ENCODE results near the gene DMKN. TPM values are rescaled to one million over a fixed set of nuclear protein-coding genes. Genes with fewer than 3 reads are reported as not detected.

The DMKN gene
- not detected in 2 replicates for total RNA-seq

GRCh38 chr19:35513628-35514281 is at the start of gene DMKN:
Gene DMKN, minus strand, starts transcription at chr19:35513649. Its CDS starts 174 bp downstream, at chr19:35513475.

GRCh38 chr19:35545001-35545854 is 31.8 kb upstream of the DMKN start, which contains the start of gene TMEM147:
Gene TMEM147, plus strand, starts transcription at chr19:35545626. Its CDS starts 114 bp downstream, at chr19:35545740.

GRCh38 chr19:35533201-35533821 is 19.9 kb upstream of the DMKN start, which contains the start of gene GAPDHS:
Gene GAPDHS, plus strand, starts transcription at chr19:35533456. Its CDS starts 72 bp downstream, at chr19:35533528.

GRCh38 chr19:35528218-35529038 is 15.0 kb upstream of the DMKN start, which contains the start of gene SBSN:
Gene SBSN, minus strand, starts transcription at chr19:35528311. Its CDS starts 30 bp downstream, at chr19:35528281.

GRCh38 chr19:35490364-35490763 is 23.1 kb downstream of the DMKN start, which contains the start of gene KRTDAP:
Gene KRTDAP, minus strand, starts transcription at chr19:35490464. Its CDS starts 22 bp downstream, at chr19:35490442.

GRCh38 chr19:35447606-35448469 is 65.6 kb downstream of the DMKN start, which contains the start of gene FFAR2:
Gene FFAR2, plus strand, starts transcription at chr19:35448257. Its CDS starts 1,458 bp downstream, at chr19:35449715.

Other genes starting within 250 kb of the DMKN start
- 35.2 and 43.8 TPM in 2 replicates for gene USF2, start 244.7 kb downstream of the DMKN start, total RNA-seq
- 0.17 and 0.22 TPM in 2 replicates for gene HAMP, start 231.1 kb downstream of the DMKN start, total RNA-seq
- not detected in 2 replicates for gene MAG, start 221.5 kb downstream of the DMKN start, total RNA-seq
- 0.11 and 0.26 TPM in 2 replicates for gene CD22, start 184.5 kb downstream of the DMKN start, total RNA-seq
- gene FFAR1, start 165.7 kb downstream of the DMKN start, total RNA-seq: not detected in 2 replicates
- gene FFAR3, start 155.2 kb downstream of the DMKN start, total RNA-seq: not detected in 2 replicates
- not detected in 2 replicates for gene GPR42, start 142.6 kb downstream of the DMKN start, total RNA-seq
- not detected in 2 replicates for gene FFAR2, start 65.4 kb downstream of the DMKN start, total RNA-seq
- not detected in 2 replicates for gene KRTDAP, start 23.2 kb downstream of the DMKN start, total RNA-seq
- gene SBSN, start 14.7 kb upstream of the DMKN start, total RNA-seq: not detected in 2 replicates
- 0.09 TPM in 1 of 2 replicates, not detected in the other for gene GAPDHS, start 19.8 kb upstream of the DMKN start, total RNA-seq
- 48.7 and 50.9 TPM in 2 replicates for gene TMEM147, start 32.0 kb upstream of the DMKN start, total RNA-seq
- gene ATP4A, start 50.0 kb upstream of the DMKN start, total RNA-seq: not detected in 2 replicates
- gene PMIS2, start 72.5 kb upstream of the DMKN start, total RNA-seq: not detected in 2 replicates
- gene HAUS5, start 99.1 kb upstream of the DMKN start, total RNA-seq: 3.3 and 3.5 TPM in 2 replicates
- gene RBM42, start 115.4 kb upstream of the DMKN start, total RNA-seq: 26.0 and 28.3 TPM in 2 replicates
- 0.17 and 0.87 TPM in 2 replicates for gene ETV2, start 128.1 kb upstream of the DMKN start, total RNA-seq
- gene COX6B1, start 134.7 kb upstream of the DMKN start, total RNA-seq: 292 and 462 TPM in 2 replicates
- not detected in 2 replicates for gene UPK1A, start 152.9 kb upstream of the DMKN start, total RNA-seq
- not detected in 2 replicates for gene ZBTB32, start 190.9 kb upstream of the DMKN start, total RNA-seq
- 4.2 and 4.3 TPM in 2 replicates for gene KMT2B, start 204.4 kb upstream of the DMKN start, total RNA-seq
- gene IGFLR1, start 228.8 kb upstream of the DMKN start, total RNA-seq: 0.34 and 0.65 TPM in 2 replicates
- gene U2AF1L4, start 231.8 kb upstream of the DMKN start, total RNA-seq: 2.8 and 3.8 TPM in 2 replicates
- 17.0 and 19.9 TPM in 2 replicates for gene PSENEN, start 232.0 kb upstream of the DMKN start, total RNA-seq
- gene LIN37, start 234.9 kb upstream of the DMKN start, total RNA-seq: 4.0 and 4.3 TPM in 2 replicates
- 0.09 and 0.11 TPM in 2 replicates for gene HSPB6, start 243.4 kb upstream of the DMKN start, total RNA-seq
- 0.95 and 1.1 TPM in 2 replicates for gene PROSER3, start 244.5 kb upstream of the DMKN start, total RNA-seq